Neural progenitor cell (in vitro differentiated cells): ENCODE measurements around the gene RBM44.

Source experiments
- EZH2 ChIP-seq: fragments of 200-600 bp; sonication (generic); IDR thresholded peaks from 2 replicates; pipeline ENCODE4 v1.6.1; 2017; ENCODE audit warnings: antibody characterized with exemption, mild to moderate bottlenecking, moderate library complexity
- EZH2phosphoT487 ChIP-seq: fragments of 200-600 bp; sonication (generic); IDR thresholded peaks from 2 replicates; pipeline ENCODE4 v1.6.1; 2017; ENCODE audit warnings: antibody characterized with exemption

DNA sequence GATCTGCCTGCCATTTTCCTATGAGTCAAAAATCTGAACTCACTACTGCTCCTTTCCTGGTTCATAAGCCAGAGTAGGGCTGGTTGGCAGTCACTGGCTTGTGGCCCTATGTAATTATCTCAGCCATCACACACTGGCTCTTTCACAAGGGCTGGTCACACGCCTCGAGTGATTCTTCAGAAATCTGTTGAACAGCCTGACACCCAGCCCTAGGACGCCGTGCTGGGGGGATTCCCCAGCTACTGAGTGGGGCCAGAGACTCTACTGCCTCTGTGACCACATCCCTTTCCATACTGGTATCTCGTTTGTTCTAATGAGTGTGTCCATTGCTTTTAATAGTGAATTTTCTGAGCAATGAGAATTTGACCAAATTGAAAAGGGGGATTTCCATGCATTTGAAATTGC, 45.8 kb upstream of the RBM44 start:
- TF ChIP-seq EZH2 (no peak), EZH2phosphoT487 (no peak)
